HG02610 (cell line): ENCODE data around the gene GRK5.
"Not testable (repeated sequence)": the region's sequence is repeated elsewhere in the genome, so short reads cannot be mapped to it uniquely, and the experiment has no call there.

Experiments
- ATAC-seq: cut with Tn5 transposase; IDR thresholded peaks from one replicate; pipeline ENCODE4 v1.9.1; 2021; ENCODE audit warnings: mild to moderate bottlenecking, moderate library complexity; ENCODE audit not compliant: unreplicated experiment

GRK5 gene

DNA sequence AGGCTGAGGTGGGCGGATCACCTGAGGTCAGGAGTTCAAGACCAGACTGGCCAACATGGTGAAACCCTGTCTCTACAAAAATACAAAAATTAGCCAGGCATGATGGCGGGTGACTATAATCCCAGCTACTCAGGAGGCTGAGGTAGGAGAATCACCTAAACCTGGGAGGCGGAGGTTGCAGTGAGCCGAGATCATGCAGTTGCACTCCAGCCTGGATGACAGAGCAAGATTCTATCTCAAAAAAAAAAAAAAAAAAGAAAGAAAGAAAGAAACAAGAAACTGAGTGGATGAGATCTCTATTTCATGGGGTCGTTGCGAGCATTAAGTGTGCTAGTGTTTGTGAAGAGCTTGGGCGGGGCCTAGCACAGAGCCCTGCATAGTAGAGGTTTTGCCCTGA is 65.0 kb downstream of the GRK5 start:
- not testable (repeated sequence) for ATAC-seq

DNA sequence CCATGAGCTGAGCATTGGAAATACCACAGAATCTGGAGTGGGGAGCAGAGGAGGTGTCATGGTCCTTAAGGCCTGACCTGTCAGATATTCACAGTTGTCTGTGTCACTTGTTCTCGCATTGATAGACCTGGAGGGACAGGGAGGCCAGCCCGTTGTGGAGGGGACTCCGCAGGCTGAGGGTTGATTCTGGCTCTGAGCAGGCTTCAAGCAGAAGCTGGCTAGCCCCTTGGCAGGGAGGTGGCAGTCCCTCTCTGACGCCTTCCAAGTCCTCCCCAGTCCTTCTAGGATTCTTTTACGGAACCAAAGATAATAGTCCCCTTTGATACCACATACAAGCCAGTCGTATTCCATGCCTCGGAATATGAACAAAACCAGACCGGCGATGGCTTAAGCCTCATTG is 65.4 kb downstream of the GRK5 start:
- ATAC-seq = no peak

DNA sequence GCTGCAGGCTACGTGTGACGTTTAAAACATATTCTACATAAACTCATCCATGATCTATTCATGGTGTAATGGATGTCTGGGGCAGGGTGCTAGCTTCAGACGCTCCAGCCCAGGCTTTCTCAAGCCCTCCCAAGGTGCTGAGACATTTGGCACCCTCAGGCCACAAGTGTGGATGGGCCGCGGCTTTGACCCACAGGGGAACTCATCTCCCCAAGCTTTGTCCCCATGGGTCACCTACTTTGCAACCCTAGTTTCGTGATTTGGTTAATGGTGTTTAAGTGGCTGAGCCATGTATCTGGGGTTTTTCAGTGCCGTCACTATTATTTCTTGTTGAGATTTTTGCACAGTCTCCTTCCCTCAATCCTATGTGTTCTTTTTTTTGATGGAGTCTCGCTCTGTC is 66.0 kb downstream of the GRK5 start:
- ATAC-seq = no peak

DNA sequence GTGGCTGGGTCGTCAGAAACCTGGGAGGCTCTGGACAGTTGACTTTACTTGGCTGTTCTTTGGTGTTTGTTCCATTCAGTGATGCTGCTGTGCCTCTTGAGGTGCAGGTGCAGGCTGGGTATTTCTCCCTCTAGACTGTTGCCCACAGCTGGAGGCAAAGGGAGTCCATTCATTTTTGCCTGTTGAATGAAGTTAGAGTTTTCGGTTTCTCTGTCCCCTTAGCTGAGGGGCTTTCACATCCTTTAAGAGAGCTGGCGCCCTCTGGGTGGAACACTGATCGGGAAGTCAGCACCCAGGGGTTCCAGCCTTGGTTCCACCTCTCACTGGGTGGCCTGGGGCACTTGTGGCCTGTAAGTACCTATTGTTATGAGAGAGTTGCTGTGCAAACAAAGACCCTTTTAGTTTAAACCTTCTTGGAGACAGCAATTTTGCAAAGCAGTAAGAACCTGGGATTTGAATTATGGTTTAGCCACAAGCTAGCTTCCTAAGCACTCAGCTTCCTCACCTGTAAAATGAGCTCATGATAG is 67.2 kb downstream of the GRK5 start:
- no peak for ATAC-seq

DNA sequence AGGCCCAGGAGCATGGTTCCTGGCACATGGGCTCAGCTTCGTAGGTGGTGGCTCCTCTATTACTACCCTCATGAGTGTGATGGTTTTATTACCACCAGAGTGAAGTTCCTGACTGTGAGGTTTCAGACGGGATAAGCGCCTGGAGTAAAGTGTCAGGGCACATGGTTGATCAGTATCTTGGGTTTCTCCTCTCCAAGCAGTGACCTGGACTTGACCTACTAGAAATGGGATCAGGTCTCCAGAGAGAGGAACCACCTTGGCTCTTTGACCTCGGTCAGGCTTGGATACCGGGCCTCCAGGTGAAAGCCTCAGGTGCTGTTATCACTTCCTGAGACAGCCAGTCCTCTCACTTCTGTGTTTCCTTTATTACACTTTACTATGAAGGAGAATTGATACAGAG is 67.7 kb downstream of the GRK5 start:
- no peak for ATAC-seq

DNA sequence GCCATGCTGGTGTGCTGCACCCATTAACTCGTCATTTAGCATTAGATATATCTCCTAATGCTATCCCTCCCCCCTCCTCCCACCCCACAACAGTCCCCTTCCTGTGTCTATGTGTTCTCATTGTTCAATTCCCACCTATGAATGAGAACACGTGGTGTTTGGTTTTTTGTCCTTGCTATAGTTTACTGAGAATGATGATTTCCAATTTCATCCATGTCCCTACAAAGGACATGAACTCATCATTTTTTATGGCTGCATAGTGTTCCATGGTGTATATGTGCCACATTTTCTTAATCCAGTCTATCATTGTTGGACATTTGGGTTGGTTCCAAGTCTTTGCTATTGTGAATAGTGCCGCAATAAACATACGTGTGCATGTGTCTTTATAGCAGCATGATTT is 68.8 kb downstream of the GRK5 start:
- not testable (repeated sequence) for ATAC-seq

DNA sequence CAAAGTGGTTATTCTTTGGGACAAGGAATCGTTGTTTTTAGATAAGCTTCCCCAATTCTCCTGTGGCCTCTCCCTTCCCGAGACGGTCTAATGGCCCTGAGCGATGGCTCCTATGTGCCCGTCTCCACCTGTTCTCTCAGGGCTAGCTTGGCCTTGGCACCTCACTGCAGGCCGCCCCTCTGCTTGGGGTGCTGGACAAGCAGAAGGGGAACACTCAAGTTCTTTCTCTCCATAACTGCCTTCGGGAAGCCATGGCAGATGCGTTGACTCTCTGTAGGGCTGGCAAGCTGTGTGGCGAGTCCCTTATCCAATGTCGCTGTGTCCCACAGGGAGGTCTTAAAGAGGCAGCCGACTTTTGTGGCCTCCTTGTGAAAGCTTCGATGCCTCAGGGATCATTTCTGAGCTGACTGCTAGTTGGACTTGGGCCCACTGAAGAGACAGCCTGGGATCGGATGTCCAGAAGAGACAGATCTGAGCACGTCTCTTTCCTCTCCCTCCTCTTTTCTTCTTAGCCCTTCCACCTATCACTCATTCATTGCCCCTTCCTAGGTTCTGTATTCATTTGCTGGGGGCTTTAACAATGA is 70.8 kb downstream of the GRK5 start:
- no peak for ATAC-seq

DNA sequence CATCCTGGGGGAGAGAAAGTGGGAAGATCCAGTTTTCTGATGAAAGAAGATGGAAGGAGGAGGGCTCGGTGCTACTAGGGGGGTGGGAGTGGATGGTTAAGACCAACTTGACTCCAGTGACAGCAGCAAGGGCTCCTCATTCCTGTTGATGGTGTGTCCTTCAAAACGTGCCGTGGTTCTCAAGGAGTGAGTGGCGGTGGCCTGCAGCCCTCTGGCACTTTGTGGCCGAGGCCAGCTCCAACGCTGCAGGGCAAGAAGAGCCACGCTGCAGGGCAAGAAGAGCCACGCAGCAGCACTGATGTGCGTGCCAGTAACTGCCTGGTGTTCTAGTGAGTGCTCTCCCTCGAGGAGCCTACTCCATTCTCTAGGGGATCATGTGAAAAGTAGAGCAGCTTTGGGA is 72.1 kb downstream of the GRK5 start:
- no peak for ATAC-seq

DNA sequence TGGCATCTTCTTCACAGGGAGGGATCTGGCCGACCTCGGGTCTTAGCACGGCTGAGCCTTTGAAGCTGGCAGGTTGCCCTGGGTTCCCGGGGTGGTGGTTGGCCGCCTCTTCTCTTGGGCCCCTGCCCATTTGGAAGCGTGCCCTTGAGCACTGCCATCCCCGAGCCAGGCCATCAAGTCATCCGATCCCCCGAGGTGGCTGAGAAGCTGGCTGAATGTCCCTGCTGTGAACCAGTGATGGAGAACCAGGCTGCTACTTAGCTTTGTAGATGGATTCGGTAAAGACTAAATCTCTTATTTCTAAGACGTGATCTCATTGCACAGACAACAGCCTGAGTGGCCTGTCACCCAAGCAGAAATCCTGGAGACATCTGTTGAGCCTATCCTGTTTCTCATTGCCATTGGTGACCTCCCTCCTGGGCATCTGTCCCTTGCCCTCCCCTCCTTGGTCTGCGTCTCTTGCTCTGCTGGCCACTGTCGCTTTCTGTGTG is 74.3 kb downstream of the GRK5 start:
- no peak for ATAC-seq

DNA sequence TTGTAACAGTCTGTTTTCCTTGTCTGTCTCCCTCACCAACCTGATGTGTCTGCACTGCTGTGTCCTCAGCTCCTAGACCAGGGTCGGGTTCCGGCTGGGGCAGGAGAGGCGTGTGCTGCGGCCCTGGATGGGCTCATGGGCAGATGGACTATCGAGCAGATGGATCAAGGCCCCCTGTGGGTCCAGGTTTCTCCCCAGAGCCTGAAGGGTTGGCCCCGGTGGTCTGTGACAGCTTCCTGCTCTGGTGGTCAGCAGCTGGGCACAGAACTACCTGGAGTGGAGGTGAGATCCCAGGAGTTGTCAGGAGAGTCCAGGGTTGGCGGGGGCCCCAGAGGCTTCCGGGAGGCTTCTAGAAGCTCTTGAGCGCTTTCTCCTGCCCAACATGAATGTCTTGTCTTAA is 75.1 kb downstream of the GRK5 start:
- no peak for ATAC-seq

DNA sequence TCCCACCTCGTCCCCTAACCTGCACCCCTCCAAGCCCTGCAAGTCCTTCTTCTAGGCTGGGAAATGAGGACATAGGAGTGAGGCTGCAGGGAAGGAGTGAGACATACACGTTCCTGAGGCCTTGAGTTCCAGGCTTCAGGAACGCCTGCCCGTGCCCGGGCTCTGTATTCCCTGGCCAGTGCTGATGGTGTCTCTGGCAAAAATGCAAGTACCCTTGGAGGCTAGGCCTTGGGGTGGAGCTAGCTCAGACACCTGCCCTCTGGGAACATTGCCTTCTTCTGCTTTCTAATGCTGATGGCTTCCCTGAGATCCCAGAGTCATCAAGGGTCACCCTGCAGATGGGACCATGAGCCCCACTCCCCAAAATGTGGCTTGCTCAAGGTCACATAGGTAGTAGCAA is 76.0 kb downstream of the GRK5 start:
- ATAC-seq = no peak

DNA sequence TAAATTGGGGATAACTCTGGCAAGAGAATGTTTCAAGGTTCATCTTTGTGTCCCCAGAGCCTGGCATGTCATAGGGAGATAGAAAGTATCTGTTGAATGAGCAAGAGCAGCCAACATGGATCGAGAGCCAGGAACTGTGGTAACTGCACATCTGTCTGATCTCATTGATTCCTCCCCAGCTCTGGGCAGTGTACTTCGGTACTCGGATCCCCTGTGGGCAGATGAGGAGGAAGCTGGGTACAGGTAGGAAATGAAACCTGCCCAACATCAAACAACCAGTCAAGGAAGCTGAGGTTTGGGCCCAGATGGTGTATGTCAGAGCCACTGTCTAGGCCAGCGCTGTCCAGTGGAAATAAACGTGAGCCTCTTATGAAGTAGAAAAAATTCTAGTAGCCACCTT is 76.4 kb downstream of the GRK5 start:
- ATAC-seq = peak; percentile 57

DNA sequence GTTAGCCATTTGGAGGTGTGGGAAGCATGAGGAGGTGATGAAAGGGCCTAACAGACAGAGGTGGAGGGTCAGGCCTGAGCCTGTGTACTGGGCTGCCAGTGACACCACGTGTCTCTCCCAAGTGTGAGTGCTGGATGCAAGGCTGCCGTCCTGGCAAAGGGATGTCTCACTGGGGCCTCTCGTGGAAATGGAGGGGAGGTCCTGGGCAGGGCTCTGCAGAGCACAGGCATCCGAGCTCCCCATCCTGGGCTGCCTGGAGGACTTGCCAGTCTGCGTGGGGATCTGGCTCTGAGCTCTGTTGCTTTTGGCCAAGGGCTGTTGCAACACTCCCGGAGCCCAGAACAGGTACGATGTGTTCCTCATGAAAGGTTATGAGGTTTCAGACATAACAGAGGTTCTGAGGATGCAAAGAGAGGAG is 77.3 kb downstream of the GRK5 start:
- ATAC-seq = no peak

DNA sequence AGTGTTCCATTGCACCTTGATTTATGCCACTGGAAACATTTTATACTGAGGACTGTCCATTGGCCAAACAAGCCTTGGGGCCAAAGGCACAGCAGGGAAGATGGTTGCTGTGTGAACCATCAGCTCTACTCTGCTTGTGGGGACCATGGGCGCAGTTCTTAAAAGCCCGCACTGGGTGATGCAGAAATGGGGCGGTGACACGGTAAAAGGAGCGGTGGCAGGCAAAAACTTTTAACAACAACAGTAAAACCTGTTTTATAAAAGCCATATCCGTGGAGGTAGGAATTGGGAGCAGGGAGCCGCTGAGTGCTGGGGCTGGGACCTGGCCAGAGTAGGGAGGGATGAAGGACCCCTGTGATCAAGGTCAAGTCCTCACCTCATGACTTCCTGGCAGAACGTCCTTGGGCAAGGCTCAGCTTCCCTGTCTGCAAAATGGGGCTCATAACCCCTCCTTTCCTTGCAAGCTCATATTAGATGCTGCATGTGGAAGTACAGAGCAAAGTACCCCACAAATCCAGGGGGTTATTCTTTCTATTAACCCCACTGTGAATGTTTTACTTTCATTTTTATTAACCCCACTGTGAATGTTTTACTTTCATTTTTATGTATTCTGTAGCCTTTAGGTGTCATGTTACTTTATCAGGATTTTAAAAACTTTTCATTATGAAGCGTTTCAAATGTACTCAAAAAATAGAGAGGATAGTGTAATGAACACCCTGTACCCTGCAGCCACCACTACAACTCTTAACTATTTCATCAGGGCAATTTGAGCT is 78.3 kb downstream of the GRK5 start:
- ATAC-seq = no peak

DNA sequence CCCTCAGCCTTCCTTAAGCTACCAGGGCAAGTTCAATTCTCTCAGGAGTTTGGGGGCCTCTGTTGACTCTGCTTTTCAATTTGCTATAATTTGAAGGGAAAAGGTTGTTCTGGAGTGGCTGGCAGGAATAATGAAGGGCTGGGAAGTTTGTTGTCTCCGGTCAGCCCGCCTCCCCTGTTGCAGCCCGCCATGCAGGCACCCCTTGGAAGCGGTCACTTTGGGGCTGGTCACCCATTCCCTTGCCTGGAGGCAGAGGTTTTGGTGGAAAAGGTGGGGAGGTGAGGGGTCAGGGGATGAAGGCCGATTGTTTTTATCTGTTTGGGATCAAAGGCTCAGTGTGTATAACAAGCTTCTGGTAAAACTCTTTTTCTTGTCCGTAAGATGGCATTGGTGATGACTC is 79.1 kb downstream of the GRK5 start:
- ATAC-seq = no peak

DNA sequence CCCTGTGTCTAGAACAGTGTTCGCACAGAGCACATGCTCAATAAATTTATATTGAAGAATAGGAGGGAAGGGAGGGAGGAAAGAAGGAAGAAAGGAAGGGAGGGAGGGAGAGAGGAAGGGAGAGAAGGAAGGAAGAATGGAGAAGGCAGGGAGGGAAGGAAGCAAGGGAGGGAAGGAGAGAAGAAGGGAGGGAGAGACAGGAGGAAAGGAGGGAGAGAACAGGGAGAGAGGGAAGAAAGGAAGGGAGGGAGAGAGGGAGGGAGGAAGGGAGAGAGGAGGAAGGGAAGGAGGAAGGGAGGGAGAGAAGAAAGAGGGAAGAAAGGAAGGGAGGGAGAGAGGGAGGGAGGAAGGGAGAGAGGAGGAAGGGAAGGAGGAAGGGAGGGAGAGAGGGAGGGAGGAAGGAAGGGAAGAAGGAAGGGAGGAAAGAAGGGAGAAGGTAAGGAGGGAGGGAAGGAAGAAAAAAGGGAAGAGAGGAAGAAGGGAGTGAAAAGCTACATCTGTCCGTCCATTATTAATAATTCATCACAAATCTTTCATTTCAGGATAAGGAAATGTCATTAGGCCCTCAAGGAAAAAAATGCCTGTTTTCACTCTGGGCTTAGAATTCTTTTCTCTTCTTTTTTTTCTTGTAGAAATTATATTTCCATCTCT is 79.7 kb downstream of the GRK5 start:
- no peak for ATAC-seq

DNA sequence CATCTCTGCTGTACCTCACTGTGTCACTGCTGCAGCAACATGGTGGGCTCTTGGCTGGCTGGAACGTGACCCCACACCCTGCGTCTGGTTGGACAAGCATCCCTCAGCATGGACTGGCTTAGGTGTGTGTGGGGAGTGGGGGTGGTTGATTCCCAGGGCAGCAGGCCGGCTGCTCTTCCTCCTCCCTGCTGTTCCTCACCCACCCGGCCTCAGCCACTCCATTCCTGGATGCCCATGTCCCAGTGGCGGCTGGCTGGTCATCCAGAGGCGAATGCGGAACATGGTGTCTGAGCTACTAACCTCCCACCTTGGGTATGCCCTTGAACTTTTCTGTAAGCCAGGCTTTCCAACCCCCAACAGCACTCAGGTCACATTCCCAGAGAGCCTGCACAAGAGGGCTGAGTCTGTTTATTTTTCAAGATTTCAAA is 81.2 kb downstream of the GRK5 start:
- ATAC-seq = no peak

DNA sequence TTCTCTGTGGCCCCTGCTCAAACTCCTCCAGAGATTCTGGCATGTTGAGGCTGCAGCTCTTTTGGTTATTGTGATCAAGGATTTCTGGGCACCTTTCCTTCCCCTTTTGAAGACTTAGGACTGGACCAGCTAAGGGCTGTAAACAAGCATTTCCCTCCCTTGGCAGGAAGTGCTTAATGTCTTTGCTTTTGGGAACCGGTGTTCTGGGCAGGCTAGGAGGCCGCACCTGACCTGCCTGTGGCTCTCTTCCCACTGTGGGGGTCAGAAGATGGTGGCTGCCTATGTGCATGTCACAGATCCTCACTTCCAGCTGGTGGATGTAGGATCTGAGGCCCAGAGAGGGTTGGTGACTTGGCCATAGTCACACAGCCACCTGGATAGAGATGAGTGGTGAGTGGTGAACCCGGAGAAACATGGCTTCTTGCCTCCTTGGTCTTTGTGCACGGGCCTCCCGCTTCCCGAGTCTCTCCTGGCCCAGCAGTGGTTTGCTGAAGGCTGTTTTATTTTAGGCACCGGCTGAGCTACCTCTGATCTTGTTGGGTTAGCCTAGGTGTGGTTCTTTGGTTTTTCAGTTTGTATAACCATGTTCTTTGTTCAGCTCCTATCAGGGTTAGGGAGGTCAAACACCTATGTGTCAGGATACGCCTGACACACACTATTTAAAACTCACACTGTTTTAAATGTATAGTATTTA is 82.0 kb downstream of the GRK5 start:
- no peak for ATAC-seq

DNA sequence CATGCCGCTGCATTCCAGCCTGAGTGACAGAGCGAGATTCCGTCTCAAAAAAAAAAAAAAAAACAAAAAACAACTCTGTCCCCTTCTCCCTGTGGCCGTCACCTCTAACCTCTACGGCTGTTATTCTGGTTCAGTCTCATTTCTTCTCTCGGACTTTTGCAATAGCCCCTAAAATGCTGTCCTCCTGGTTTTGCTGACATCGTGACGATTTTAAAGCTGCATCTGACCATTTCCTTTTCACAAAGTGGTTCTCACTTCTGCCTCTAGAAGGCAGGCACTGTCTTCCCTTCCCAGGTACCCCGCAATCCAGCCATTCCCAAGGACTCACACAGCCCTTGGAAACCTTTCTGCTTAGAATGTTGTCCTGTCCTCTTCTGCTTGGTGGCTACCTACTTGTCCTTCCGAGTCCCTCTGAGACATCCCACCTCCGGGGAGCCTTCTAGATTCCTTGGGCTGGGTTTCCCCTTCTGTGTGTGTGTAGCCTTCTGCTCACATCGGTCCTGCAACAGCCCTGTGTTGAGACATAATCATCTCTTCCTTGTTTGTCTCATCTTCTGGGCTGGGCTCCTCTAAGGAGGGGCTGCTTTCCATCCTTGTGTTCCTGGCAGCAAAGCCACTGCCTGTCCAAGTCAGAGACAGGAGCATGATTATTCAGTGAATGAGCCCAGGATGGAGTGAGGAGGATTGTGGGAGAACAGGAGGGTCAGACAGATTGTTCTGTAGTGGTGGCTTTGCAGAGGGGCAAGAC is 83.1 kb downstream of the GRK5 start:
- ATAC-seq = no peak

DNA sequence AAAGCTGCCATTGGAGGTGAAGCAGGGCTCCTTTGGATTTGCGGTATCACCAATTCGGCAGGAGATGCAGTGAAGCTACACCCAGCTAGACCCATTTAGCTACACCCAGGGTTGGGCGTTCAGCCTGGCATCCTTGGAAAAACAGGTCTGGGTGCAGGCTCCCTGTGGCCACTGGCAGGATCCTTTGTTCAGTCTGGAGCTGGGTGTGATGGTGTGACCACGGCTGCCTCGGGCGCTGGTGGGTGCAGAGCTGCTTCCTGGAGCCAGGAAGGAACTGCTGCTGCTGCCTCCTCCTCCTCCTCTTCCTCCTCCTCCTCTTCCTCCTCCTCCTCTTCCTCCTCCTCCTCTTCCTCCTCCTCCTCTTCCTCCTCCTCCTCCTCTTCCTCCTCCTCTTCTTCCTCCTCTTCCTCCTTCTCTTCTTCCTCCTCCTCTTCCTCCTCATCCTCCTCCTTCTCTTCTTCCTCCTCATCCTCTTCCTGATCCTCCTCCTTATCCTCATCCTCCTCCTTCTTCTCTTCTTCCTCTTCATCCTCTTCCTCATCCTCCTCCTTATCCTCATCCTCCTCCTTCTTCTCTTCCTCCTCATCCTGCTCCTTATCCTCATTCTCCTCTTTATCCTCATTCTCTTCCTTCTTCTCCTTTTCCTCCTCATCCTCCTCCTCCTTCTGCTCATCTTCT is 84.0 kb downstream of the GRK5 start:
- ATAC-seq = no peak
